Measurements from ENCODE around the gene IL3. TPM values are rescaled to one million over a fixed set of nuclear protein-coding genes. Genes with fewer than 3 reads are reported as not detected.

Gene IL3
- total and polyA plus RNA-seq, 2 experiments from 2014 or later = not detected

- Histone ChIP-seq H4K20me1 (replicated peaks; ENCODE audit: insufficient read depth) (no peaks in the 10 kb centered on the region), H3K27me3 (ENCODE audit: insufficient read depth) (peaks cover 25% of the 10 kb centered on the region), H3F3A (replicated peaks; ENCODE audit: low read depth) (no peaks in the 10 kb centered on the region), H3K4me3 (peak within 1 kb of the TSS; percentile 78), H3K27ac (ENCODE audit: low read depth) (no peak within 1 kb of the TSS), H3K9me2 (ENCODE audit: insufficient read depth) (no peaks in the 10 kb centered on the region), H3K4me2 (peak within 1 kb of the TSS; percentile 97), H3K36me3 (ENCODE audit: insufficient read depth) (no peaks in the 10 kb centered on the region), H3K4me1 (ENCODE audit: insufficient read depth) (peaks cover 8% of the 10 kb centered on the region; the same call in 1 of the 2 replicates), H2AFZ (peak within 1 kb of the TSS; percentile 99), H3K79me2 (replicated peaks; ENCODE audit: insufficient read depth) (no peaks in the 10 kb centered on the region)
- ATAC-seq (peak; percentile 60), DNase-seq (ENCODE audit: low spot score) (peak; percentile 62)
- Mint-ChIP-seq H3K9me3 (no peaks in the 10 kb centered on the region), H3K27ac (no peak within 1 kb of the TSS), H3K4me1 (peaks cover 22% of the 10 kb centered on the region), H3K27me3 (ENCODE audit: insufficient read depth, low read depth, poor library complexity) (peaks cover 32% of the 10 kb centered on the region), H3K4me3 (peak within 1 kb of the TSS; percentile 88), H3K36me3 (ENCODE audit: low read depth) (no peaks in the 10 kb centered on the region)
- TF ChIP-seq, protein P1, sequence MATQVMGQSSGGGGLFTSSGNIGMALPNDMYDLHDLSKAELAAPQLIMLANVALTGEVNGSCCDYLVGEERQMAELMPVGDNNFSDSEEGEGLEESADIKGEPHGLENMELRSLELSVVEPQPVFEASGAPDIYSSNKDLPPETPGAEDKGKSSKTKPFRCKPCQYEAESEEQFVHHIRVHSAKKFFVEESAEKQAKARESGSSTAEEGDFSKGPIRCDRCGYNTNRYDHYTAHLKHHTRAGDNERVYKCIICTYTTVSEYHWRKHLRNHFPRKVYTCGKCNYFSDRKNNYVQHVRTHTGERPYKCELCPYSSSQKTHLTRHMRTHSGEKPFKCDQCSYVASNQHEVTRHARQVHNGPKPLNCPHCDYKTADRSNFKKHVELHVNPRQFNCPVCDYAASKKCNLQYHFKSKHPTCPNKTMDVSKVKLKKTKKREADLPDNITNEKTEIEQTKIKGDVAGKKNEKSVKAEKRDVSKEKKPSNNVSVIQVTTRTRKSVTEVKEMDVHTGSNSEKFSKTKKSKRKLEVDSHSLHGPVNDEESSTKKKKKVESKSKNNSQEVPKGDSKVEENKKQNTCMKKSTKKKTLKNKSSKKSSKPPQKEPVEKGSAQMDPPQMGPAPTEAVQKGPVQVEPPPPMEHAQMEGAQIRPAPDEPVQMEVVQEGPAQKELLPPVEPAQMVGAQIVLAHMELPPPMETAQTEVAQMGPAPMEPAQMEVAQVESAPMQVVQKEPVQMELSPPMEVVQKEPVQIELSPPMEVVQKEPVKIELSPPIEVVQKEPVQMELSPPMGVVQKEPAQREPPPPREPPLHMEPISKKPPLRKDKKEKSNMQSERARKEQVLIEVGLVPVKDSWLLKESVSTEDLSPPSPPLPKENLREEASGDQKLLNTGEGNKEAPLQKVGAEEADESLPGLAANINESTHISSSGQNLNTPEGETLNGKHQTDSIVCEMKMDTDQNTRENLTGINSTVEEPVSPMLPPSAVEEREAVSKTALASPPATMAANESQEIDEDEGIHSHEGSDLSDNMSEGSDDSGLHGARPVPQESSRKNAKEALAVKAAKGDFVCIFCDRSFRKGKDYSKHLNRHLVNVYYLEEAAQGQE (IDR thresholded peaks at IDR 0.05; ENCODE audit: unreplicated experiment) = peak; percentile 42
- no peak for TF ChIP-seq CREB1 (CRISPR knock-in tag; IDR thresholded peaks at IDR 0.05; ENCODE audit: low read depth)
- TF ChIP-seq, protein P2, sequence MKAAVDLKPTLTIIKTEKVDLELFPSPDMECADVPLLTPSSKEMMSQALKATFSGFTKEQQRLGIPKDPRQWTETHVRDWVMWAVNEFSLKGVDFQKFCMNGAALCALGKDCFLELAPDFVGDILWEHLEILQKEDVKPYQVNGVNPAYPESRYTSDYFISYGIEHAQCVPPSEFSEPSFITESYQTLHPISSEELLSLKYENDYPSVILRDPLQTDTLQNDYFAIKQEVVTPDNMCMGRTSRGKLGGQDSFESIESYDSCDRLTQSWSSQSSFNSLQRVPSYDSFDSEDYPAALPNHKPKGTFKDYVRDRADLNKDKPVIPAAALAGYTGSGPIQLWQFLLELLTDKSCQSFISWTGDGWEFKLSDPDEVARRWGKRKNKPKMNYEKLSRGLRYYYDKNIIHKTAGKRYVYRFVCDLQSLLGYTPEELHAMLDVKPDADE (IDR thresholded peaks at IDR 0.05) = no peak
- TF ChIP-seq, protein P3, sequence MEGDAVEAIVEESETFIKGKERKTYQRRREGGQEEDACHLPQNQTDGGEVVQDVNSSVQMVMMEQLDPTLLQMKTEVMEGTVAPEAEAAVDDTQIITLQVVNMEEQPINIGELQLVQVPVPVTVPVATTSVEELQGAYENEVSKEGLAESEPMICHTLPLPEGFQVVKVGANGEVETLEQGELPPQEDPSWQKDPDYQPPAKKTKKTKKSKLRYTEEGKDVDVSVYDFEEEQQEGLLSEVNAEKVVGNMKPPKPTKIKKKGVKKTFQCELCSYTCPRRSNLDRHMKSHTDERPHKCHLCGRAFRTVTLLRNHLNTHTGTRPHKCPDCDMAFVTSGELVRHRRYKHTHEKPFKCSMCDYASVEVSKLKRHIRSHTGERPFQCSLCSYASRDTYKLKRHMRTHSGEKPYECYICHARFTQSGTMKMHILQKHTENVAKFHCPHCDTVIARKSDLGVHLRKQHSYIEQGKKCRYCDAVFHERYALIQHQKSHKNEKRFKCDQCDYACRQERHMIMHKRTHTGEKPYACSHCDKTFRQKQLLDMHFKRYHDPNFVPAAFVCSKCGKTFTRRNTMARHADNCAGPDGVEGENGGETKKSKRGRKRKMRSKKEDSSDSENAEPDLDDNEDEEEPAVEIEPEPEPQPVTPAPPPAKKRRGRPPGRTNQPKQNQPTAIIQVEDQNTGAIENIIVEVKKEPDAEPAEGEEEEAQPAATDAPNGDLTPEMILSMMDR (conservative IDR thresholded peaks at IDR 0.05; ENCODE audit: low read depth in 2 of 2) = peak; percentile 15 to 32; a peak in 1 of 4 replicates
- TF ChIP-seq JUNB (IDR thresholded peaks at IDR 0.05; ENCODE audit: unreplicated experiment) = no peak
Observed at GRCh38 chr5:132011622-132012343, 48.7 kb upstream of the IL3 start, which contains the start of gene ACSL6. Gene ACSL6, minus strand, starts transcription at chr5:132011658. Its CDS starts 105 bp downstream, at chr5:132011553.

GRCh38 chr5:132012371-132013005, 48.0 kb upstream of the IL3 start:
- H3K4me2 ChIP-seq = peak overlapping the region; percentile 97
- no peak overlapping the region for H3K27ac Mint-ChIP-seq
- TF ChIP-seq, protein P2 (IDR thresholded peaks at IDR 0.05) = no peak
- TF ChIP-seq JUNB (IDR thresholded peaks at IDR 0.05; ENCODE audit: unreplicated experiment) = no peak

More at GRCh38 chr5:132012371-132013005, 48.0 kb upstream of the IL3 start:
- Histone ChIP-seq H3K4me3 (peak overlapping the region; percentile 78; the same call in 1 of the 2 replicates), H3K36me3 (ENCODE audit: insufficient read depth) (no peaks in the 10 kb centered on the region), H3K27ac (ENCODE audit: low read depth) (no peak overlapping the region), H3F3A (replicated peaks; ENCODE audit: low read depth) (no peaks in the 10 kb centered on the region), H3K27me3 (ENCODE audit: insufficient read depth) (peaks cover 25% of the 10 kb centered on the region), H3K4me1 (ENCODE audit: insufficient read depth) (peaks cover 8% of the 10 kb centered on the region; the same call in 1 of the 2 replicates), H4K20me1 (replicated peaks; ENCODE audit: insufficient read depth) (no peaks in the 10 kb centered on the region), H3K9me2 (ENCODE audit: insufficient read depth) (no peaks in the 10 kb centered on the region), H3K79me2 (replicated peaks; ENCODE audit: insufficient read depth) (no peaks in the 10 kb centered on the region), H2AFZ (no peak overlapping the region)
- Mint-ChIP-seq H3K36me3 (ENCODE audit: low read depth) (no peaks in the 10 kb centered on the region), H3K4me3 (peak overlapping the region; percentile 67), H3K9me3 (no peaks in the 10 kb centered on the region), H3K27me3 (ENCODE audit: insufficient read depth, low read depth, poor library complexity) (peaks cover 32% of the 10 kb centered on the region), H3K4me1 (peaks cover 24% of the 10 kb centered on the region)
- DNase-seq (ENCODE audit: low spot score) (peak; percentile 88), ATAC-seq (peak; percentile 78)

All from GM23338 (cell line).